Osteocyte (in vitro differentiated cells): ENCODE measurements around the gene PALD1. TPM values are rescaled to one million over a fixed set of nuclear protein-coding genes. Genes with fewer than 3 reads are reported as not detected.
A peak's percentile ranks its signal among the peaks of the same experiment; 100 is the strongest.

Source experiments
- DNase-seq: peaks from one replicate; pipeline ENCODE4 v3.0.0; 2021; ENCODE audit warnings: mixed read lengths; ENCODE audit not compliant: unreplicated experiment; ENCODE audit errors: extremely low spot score
- H3K27ac Mint-ChIP-seq: one replicate; pipeline ENCODE4 v1.8.0; 2021; ENCODE audit warnings: mild to moderate bottlenecking, mixed read lengths; ENCODE audit not compliant: unreplicated experiment
- H3K27me3 Mint-ChIP-seq: one replicate; pipeline ENCODE4 v1.8.0; 2021; ENCODE audit warnings: mixed read lengths; ENCODE audit not compliant: unreplicated experiment
- H3K36me3 Mint-ChIP-seq: one replicate; pipeline ENCODE4 v1.8.0; 2021; ENCODE audit warnings: mixed read lengths; ENCODE audit not compliant: unreplicated experiment
- H3K4me1 Mint-ChIP-seq: one replicate; pipeline ENCODE4 v1.8.0; 2021; ENCODE audit warnings: mixed read lengths; ENCODE audit not compliant: unreplicated experiment
- H3K4me3 Mint-ChIP-seq: one replicate; pipeline ENCODE4 v1.8.0; 2021; ENCODE audit warnings: mild to moderate bottlenecking, moderate library complexity, mixed read lengths; ENCODE audit not compliant: unreplicated experiment
- H3K9me3 Mint-ChIP-seq: one replicate; pipeline ENCODE4 v1.8.0; 2021; ENCODE audit warnings: mixed read lengths; ENCODE audit not compliant: unreplicated experiment
- CTCF ChIP-seq: fragments of 200-600 bp; sonication (generic); IDR thresholded peaks from 2 replicates; pipeline ENCODE4 v1.5.0; 2021; ENCODE audit warnings: antibody characterized with exemption, mild to moderate bottlenecking, moderate library complexity
- total RNA-seq: library from RNA; stranded (reverse); gene quantifications from 2 replicates; pipeline ENCODE4 v1.2.1, GENCODE V29; 2021

PALD1 gene
- total RNA-seq, 1 donor from 2014 or later = 3.1 TPM

- no peak for TF ChIP-seq CTCF
- Mint-ChIP-seq H3K4me3 (no peak overlapping the region), H3K4me1 (peaks cover 9% of the 10 kb centered on the region), H3K27me3 (no peaks in the 10 kb centered on the region), H3K27ac (no peak overlapping the region), H3K9me3 (no peaks in the 10 kb centered on the region), H3K36me3 (no peaks in the 10 kb centered on the region)
- no peak for DNase-seq
Measured at GRCh38 chr10:70546584-70546983, 68.0 kb downstream of the PALD1 start.

- TF ChIP-seq CTCF = no peak
- DNase-seq = no peak
- Mint-ChIP-seq H3K27me3 (no peaks in the 10 kb centered on the region), H3K36me3 (no peaks in the 10 kb centered on the region), H3K27ac (no peak overlapping the region), H3K4me1 (peaks cover 24% of the 10 kb centered on the region), H3K9me3 (no peaks in the 10 kb centered on the region), H3K4me3 (no peak overlapping the region)
Measured at GRCh38 chr10:70549351-70549961, 70.9 kb downstream of the PALD1 start.

GRCh38 chr10:70549962-70550458 is 71.4 kb downstream of the PALD1 start:
- no peak overlapping the region for H3K4me3 Mint-ChIP-seq
- no peaks in the 10 kb centered on the region for H3K36me3 Mint-ChIP-seq
- no peaks in the 10 kb centered on the region for H3K27me3 Mint-ChIP-seq
- no peaks in the 10 kb centered on the region for H3K9me3 Mint-ChIP-seq
- no peak overlapping the region for H3K27ac Mint-ChIP-seq
- peak; percentile 93 for TF ChIP-seq CTCF
- DNase-seq = no peak
- peaks cover 24% of the 10 kb centered on the region for H3K4me1 Mint-ChIP-seq

GRCh38 chr10:70550459-70550858 is 71.9 kb downstream of the PALD1 start:
- Mint-ChIP-seq H3K4me3 (no peak overlapping the region), H3K36me3 (no peaks in the 10 kb centered on the region), H3K27me3 (no peaks in the 10 kb centered on the region), H3K9me3 (no peaks in the 10 kb centered on the region), H3K27ac (no peak overlapping the region), H3K4me1 (peaks cover 24% of the 10 kb centered on the region)
- TF ChIP-seq CTCF = no peak
- DNase-seq = no peak

- Mint-ChIP-seq H3K36me3 (no peaks in the 10 kb centered on the region), H3K4me3 (no peak overlapping the region), H3K4me1 (peaks cover 24% of the 10 kb centered on the region), H3K9me3 (no peaks in the 10 kb centered on the region), H3K27ac (peak overlapping the region; percentile 79), H3K27me3 (no peaks in the 10 kb centered on the region)
- DNase-seq = no peak
- no peak for TF ChIP-seq CTCF
Measured at GRCh38 chr10:70551466-70551865, 72.9 kb downstream of the PALD1 start.
